HepG2 (cell line): Measurements from ENCODE around the gene RBBP8NL. TPM values are rescaled to one million over a fixed set of nuclear protein-coding genes. Genes with fewer than 3 reads are reported as not detected.

Experiments used
- AHR ChIP-seq: IDR thresholded peaks from 2 replicates; pipeline ENCODE4 v1.6.1; 2018; ENCODE audit warnings: missing genetic modification reagents, missing compliant biosample characterization
- CCAR2 ChIP-seq: fragments of 200-400 bp; formaldehyde crosslinking; optimal IDR thresholded peaks from 2 replicates; pipeline ENCODE3; 2018; ENCODE audit warnings: low read depth, mild to moderate bottlenecking, low read length, moderate library complexity
- EEA1 ChIP-seq: sonication (generic); formaldehyde crosslinking; IDR thresholded peaks from 2 replicates; pipeline ENCODE4 v1.5.1; 2020; ENCODE audit warnings: mild to moderate bottlenecking, missing genetic modification reagents, borderline replicate concordance
- FOXJ3 ChIP-seq: sonication (generic); formaldehyde crosslinking; IDR thresholded peaks from 2 replicates; pipeline ENCODE4 v1.4.0; 2020; ENCODE audit warnings: missing genetic modification reagents, mild to moderate bottlenecking, borderline replicate concordance
- HNRNPLL ChIP-seq: fragments of 200-400 bp; formaldehyde crosslinking; IDR thresholded peaks from 2 replicates; pipeline ENCODE4 v1.6.1; 2017; ENCODE audit warnings: mild to moderate bottlenecking, low read depth, low read length; ENCODE audit not compliant: poor library complexity, severe bottlenecking
- IKZF1 ChIP-seq: fragments of 450-650 bp; IDR thresholded peaks from 2 replicates; pipeline ENCODE4 v1.7.1; 2016
- JUNB ChIP-seq: sonication (generic); formaldehyde crosslinking; IDR thresholded peaks from 2 replicates; pipeline ENCODE4 v1.8.0; 2022; ENCODE audit warnings: missing genetic modification reagents, mild to moderate bottlenecking, borderline replicate concordance
- MAFF ChIP-seq: IDR thresholded peaks from 2 replicates; pipeline ENCODE4 v1.6.1; 2011; ENCODE audit warnings: low read depth, low read length, improper control_type of control experiment
- MED8 ChIP-seq: sonication (generic); formaldehyde crosslinking; IDR thresholded peaks from 2 replicates; pipeline ENCODE4 v1.8.1; 2023; ENCODE audit warnings: mild to moderate bottlenecking, missing genetic modification reagents; ENCODE audit not compliant: insufficient replicate concordance
- MIER2 ChIP-seq: IDR thresholded peaks from 2 replicates; pipeline ENCODE4 v1.6.1; 2016; ENCODE audit warnings: missing biosample characterization, missing genetic modification reagents
- NR2F6 ChIP-seq, 2 experiments: IDR thresholded peaks; 2 replicates each; pipeline ENCODE4 v1.6.1; 2016; ENCODE audit warnings: antibody characterized with exemption in 1 of 2, mild to moderate bottlenecking in 1 of 2
- RORA ChIP-seq: sonication (generic); formaldehyde crosslinking; IDR thresholded peaks from 2 replicates; pipeline ENCODE4 v1.5.0; 2020; ENCODE audit warnings: mild to moderate bottlenecking, missing genetic modification reagents, moderate library complexity
- SCMH1 ChIP-seq: sonication (generic); formaldehyde crosslinking; IDR thresholded peaks from 2 replicates; pipeline ENCODE4 v1.9.0; 2021; ENCODE audit warnings: missing genetic modification reagents, mild to moderate bottlenecking, borderline replicate concordance
- TMF1 ChIP-seq: sonication (generic); formaldehyde crosslinking; IDR thresholded peaks from 2 replicates; pipeline ENCODE4 v1.8.1; 2022; ENCODE audit warnings: low read depth, missing genetic modification reagents
- ZNF17 ChIP-seq: sonication (generic); formaldehyde crosslinking; IDR thresholded peaks from 2 replicates; pipeline ENCODE4 v1.5.0; 2020; ENCODE audit warnings: mild to moderate bottlenecking, missing genetic modification reagents
- ZNF253 ChIP-seq: sonication (generic); formaldehyde crosslinking; IDR thresholded peaks from 2 replicates; pipeline ENCODE4 v1.8.0; 2022; ENCODE audit warnings: mild to moderate bottlenecking, missing genetic modification reagents, borderline replicate concordance
- ZNF510 ChIP-seq: sonication (generic); formaldehyde crosslinking; IDR thresholded peaks from 2 replicates; pipeline ENCODE4 v1.4.0; 2020; ENCODE audit warnings: low read depth, mild to moderate bottlenecking, missing genetic modification reagents
- ZNF563 ChIP-seq: sonication (generic); formaldehyde crosslinking; IDR thresholded peaks from 2 replicates; pipeline ENCODE4 v1.8.0; 2022; ENCODE audit warnings: mild to moderate bottlenecking, moderate library complexity, missing genetic modification reagents
- ZNF746 ChIP-seq: sonication (generic); formaldehyde crosslinking; IDR thresholded peaks from 2 replicates; pipeline ENCODE4 v1.8.0; 2022; ENCODE audit warnings: mild to moderate bottlenecking, missing genetic modification reagents
- ZSCAN22 ChIP-seq: sonication (generic); formaldehyde crosslinking; IDR thresholded peaks from 2 replicates; pipeline ENCODE4 v1.4.0; 2020; ENCODE audit warnings: mild to moderate bottlenecking, missing genetic modification reagents
- polyA plus RNA-seq, 8 experiments: library from polyadenylated mRNA; depleted of rRNA in 3 of 8; stranded (reverse) in 7 of 8; unstranded in 1 of 8; fragments of >200 nt; fragmentation: Illumina TruSeq in 4 of 8; extraction: Trizol in 4 of 8; gene quantifications; 2 replicates each; pipeline versions ENCODE4 v1.2.1 to v1.2.3, GENCODE V29; 2011 to 2016; ENCODE audit warnings: low read depth in 4 of 8, missing spikeins in 1 of 8, mixed read lengths in 1 of 8; ENCODE audit not compliant: insufficient read depth in 1 of 8
- total RNA-seq, 5 experiments: library from RNA; depleted of rRNA; stranded (reverse); fragments of >200 nt; fragmentation: Illumina TruSeq; extraction: Trizol; gene quantifications; 2 replicates each; pipeline ENCODE4 v1.2.3, GENCODE V29; 2016; ENCODE audit warnings: low read depth in 1 of 5
- TF ChIP-seq, protein P1 (sequence below): sonication (generic); formaldehyde crosslinking; IDR thresholded peaks from 2 replicates; pipeline ENCODE4 v1.4.0; 2020; ENCODE audit warnings: mild to moderate bottlenecking, low read depth, missing genetic modification reagents
- TF ChIP-seq, protein P2 (sequence below): sonication (generic); formaldehyde crosslinking; IDR thresholded peaks from 2 replicates; pipeline ENCODE4 v1.4.0; 2020; ENCODE audit warnings: mild to moderate bottlenecking, missing genetic modification reagents
- TF ChIP-seq, protein P3 (sequence below): sonication (generic); formaldehyde crosslinking; IDR thresholded peaks from 2 replicates; pipeline ENCODE4 v1.8.0; 2022; ENCODE audit warnings: missing genetic modification reagents, mild to moderate bottlenecking, inconsistent platforms, borderline replicate concordance
- TF ChIP-seq, protein P4 (sequence below): sonication (generic); formaldehyde crosslinking; IDR thresholded peaks from 2 replicates; pipeline ENCODE4 v1.8.0; 2023; ENCODE audit warnings: mild to moderate bottlenecking, missing genetic modification reagents
- TF ChIP-seq, protein P5 (sequence below): sonication (generic); formaldehyde crosslinking; IDR thresholded peaks from 2 replicates; pipeline ENCODE4 v1.4.0; 2020; ENCODE audit warnings: missing genetic modification reagents

RBBP8NL gene
- total and polyA plus RNA-seq, 2 of the 13 experiments (the other 11 are each of a cell fraction or from before 2014, with no cell fraction given): 0.69 to 0.86 TPM

DNA sequence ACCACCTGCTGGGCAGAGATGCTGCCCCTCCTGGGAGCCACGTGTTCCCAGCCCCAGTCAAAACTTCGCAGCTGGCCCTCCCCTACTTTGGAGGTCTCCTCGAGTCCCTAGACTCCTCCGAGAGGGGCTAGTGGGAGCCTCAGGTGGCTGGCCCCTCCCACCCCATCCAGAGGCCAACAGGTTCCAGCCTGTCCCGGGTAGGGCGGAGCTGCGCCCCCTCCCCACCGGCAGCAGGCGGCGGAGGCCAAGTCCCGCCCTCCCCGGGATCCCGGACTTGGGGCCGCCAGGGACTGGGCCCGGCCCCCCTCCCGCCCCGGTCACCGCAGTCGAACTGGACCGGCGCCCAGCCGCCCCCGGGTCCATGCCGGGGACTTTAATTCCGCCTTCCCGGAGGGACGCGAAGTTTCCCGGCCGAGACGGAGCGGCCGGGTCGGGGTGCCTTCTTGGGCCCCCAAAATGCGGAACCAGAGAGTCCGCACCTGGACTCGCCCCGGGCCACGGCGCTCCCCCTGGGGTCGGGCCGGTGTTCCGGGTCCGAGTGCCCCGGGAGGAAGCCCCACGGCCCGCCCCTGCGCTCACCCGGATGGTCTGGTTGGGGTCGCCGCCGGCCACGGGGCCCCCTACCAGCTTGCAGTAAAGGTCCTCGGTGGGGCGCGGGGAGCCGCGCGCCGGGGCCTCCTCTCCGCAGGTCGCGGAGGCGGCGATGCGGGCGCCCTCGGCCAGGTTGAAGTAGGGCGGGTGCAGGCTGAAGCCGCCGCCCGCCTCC is 60.8 kb downstream of the RBBP8NL start (continued):
- TF ChIP-seq ZSCAN22: 0 out of 2 replicates have a peak, but pooled peaks have one; percentile 39
- TF ChIP-seq, protein P1, sequence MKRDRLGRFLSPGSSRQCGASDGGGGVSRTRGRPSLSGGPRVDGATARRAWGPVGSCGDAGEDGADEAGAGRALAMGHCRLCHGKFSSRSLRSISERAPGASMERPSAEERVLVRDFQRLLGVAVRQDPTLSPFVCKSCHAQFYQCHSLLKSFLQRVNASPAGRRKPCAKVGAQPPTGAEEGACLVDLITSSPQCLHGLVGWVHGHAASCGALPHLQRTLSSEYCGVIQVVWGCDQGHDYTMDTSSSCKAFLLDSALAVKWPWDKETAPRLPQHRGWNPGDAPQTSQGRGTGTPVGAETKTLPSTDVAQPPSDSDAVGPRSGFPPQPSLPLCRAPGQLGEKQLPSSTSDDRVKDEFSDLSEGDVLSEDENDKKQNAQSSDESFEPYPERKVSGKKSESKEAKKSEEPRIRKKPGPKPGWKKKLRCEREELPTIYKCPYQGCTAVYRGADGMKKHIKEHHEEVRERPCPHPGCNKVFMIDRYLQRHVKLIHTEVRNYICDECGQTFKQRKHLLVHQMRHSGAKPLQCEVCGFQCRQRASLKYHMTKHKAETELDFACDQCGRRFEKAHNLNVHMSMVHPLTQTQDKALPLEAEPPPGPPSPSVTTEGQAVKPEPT: peak; percentile 66; the same call in 1 of the 2 replicates
- no peak for TF ChIP-seq ZNF510 (CRISPR knock-in tag)
- peak; percentile 67 for TF ChIP-seq HNRNPLL
- no peak for TF ChIP-seq FOXJ3 (CRISPR knock-in tag)
- TF ChIP-seq EEA1 (CRISPR knock-in tag): no peak
- no peak; the same call in 1 of the 2 replicates for TF ChIP-seq ZNF746 (CRISPR knock-in tag)
- TF ChIP-seq, protein P2, sequence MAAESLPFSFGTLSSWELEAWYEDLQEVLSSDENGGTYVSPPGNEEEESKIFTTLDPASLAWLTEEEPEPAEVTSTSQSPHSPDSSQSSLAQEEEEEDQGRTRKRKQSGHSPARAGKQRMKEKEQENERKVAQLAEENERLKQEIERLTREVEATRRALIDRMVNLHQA (CRISPR knock-in tag): no peak
- no peak for TF ChIP-seq JUNB
- no peak for TF ChIP-seq NR2F6 (IDR thresholded peaks at IDR 0.05)
- no peak for TF ChIP-seq NR2F6 (CRISPR knock-in tag; IDR thresholded peaks at IDR 0.05)
- TF ChIP-seq TMF1 (CRISPR knock-in tag): no peak
- 0 out of 2 replicates have a peak, but pooled peaks have one; percentile 8 for TF ChIP-seq MIER2 (CRISPR knock-in tag)
- TF ChIP-seq, protein P3, sequence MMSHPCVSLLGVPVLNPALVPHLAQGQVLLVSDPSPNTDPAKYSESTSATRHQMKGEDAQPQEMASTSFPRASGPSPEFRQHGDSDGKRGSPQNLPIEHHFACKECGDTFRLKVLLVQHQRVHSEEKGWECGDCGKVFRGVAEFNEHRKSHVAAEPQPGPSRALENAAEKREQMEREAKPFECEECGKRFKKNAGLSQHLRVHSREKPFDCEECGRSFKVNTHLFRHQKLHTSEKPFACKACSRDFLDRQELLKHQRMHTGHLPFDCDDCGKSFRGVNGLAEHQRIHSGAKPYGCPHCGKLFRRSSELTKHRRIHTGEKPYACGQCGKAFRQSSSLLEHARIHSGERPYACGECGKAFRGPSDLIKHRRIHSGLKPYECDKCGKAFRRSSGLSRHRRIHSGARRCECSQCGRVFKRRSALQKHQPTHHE (CRISPR knock-in tag): peak; percentile 76; the same call in 1 of the 2 replicates
- no peak for TF ChIP-seq MAFF
- TF ChIP-seq RORA (CRISPR knock-in tag): no peak
- no peak for TF ChIP-seq CCAR2
- TF ChIP-seq ZNF17 (CRISPR knock-in tag): no peak
- no peak for TF ChIP-seq MED8 (CRISPR knock-in tag)
- TF ChIP-seq, protein P4, sequence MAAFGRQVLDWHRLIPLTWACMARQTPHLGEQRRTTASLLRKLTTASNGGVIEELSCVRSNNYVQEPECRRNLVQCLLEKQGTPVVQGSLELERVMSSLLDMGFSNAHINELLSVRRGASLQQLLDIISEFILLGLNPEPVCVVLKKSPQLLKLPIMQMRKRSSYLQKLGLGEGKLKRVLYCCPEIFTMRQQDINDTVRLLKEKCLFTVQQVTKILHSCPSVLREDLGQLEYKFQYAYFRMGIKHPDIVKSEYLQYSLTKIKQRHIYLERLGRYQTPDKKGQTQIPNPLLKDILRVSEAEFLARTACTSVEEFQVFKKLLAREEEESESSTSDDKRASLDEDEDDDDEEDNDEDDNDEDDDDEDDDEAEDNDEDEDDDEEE (CRISPR knock-in tag): peak; percentile 87
- TF ChIP-seq ZNF563: peak; percentile 85; the same call in 1 of the 2 replicates
- no peak; the same call in 1 of the 2 replicates for TF ChIP-seq AHR (CRISPR knock-in tag)
- TF ChIP-seq IKZF1: no peak
- TF ChIP-seq SCMH1 (CRISPR knock-in tag): no peak
- 0 out of 2 replicates have a peak, but pooled peaks have one; percentile 52 for TF ChIP-seq ZNF253 (CRISPR knock-in tag)
- TF ChIP-seq, protein P5, sequence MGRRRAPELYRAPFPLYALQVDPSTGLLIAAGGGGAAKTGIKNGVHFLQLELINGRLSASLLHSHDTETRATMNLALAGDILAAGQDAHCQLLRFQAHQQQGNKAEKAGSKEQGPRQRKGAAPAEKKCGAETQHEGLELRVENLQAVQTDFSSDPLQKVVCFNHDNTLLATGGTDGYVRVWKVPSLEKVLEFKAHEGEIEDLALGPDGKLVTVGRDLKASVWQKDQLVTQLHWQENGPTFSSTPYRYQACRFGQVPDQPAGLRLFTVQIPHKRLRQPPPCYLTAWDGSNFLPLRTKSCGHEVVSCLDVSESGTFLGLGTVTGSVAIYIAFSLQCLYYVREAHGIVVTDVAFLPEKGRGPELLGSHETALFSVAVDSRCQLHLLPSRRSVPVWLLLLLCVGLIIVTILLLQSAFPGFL: no peak
